Activated naive CD4-positive, alpha-beta T cell treated with anti-CD3 and anti-CD28 coated beads, Interleukin-2, amount 50 U/mL, for 24 hours (primary cell): ENCODE measurements around the gene BAIAP2.

ENCODE experiments used
- H3K27ac Mint-ChIP-seq: one replicate; pipeline ENCODE4 v1.8.0; 2021; ENCODE audit warnings: mild to moderate bottlenecking, mixed read lengths
- H3K27me3 Mint-ChIP-seq: one replicate; pipeline ENCODE4 v1.8.0; 2021; ENCODE audit warnings: mixed read lengths
- H3K36me3 Mint-ChIP-seq: one replicate; pipeline ENCODE4 v1.8.0; 2021; ENCODE audit warnings: mixed read lengths
- H3K4me1 Mint-ChIP-seq: one replicate; pipeline ENCODE4 v1.8.0; 2021; ENCODE audit warnings: mixed read lengths
- H3K4me3 Mint-ChIP-seq: one replicate; pipeline ENCODE4 v1.8.0; 2021; ENCODE audit warnings: mild to moderate bottlenecking, mixed read lengths
- H3K9me3 Mint-ChIP-seq: one replicate; pipeline ENCODE4 v1.8.0; 2021; ENCODE audit warnings: mixed read lengths

Gene BAIAP2

GRCh38 chr17:80998748-80999535 is 36.0 kb upstream of the BAIAP2 start:
- no peak overlapping the region for H3K4me3 Mint-ChIP-seq
- H3K27ac Mint-ChIP-seq = no peak overlapping the region
- H3K36me3 Mint-ChIP-seq = peaks cover 6% of the 10 kb centered on the region
- peaks cover 1% of the 10 kb centered on the region for H3K27me3 Mint-ChIP-seq
- no peaks in the 10 kb centered on the region for H3K9me3 Mint-ChIP-seq
- H3K4me1 Mint-ChIP-seq = peaks cover 16% of the 10 kb centered on the region

GRCh38 chr17:80999536-81000333 is 35.2 kb upstream of the BAIAP2 start:
- H3K4me1 Mint-ChIP-seq = peaks cover 17% of the 10 kb centered on the region
- peak overlapping the region; percentile 72 for H3K27ac Mint-ChIP-seq
- peaks cover 4% of the 10 kb centered on the region for H3K27me3 Mint-ChIP-seq
- no peak overlapping the region for H3K4me3 Mint-ChIP-seq
- no peaks in the 10 kb centered on the region for H3K9me3 Mint-ChIP-seq
- peaks cover 6% of the 10 kb centered on the region for H3K36me3 Mint-ChIP-seq

GRCh38 chr17:81000334-81000630 is 34.7 kb upstream of the BAIAP2 start:
- no peak overlapping the region for H3K27ac Mint-ChIP-seq
- no peaks in the 10 kb centered on the region for H3K9me3 Mint-ChIP-seq
- no peak overlapping the region for H3K4me3 Mint-ChIP-seq
- H3K27me3 Mint-ChIP-seq = peaks cover 5% of the 10 kb centered on the region
- peaks cover 6% of the 10 kb centered on the region for H3K36me3 Mint-ChIP-seq
- peaks cover 19% of the 10 kb centered on the region for H3K4me1 Mint-ChIP-seq

- peaks cover 19% of the 10 kb centered on the region for H3K4me1 Mint-ChIP-seq
- no peak overlapping the region for H3K27ac Mint-ChIP-seq
- H3K4me3 Mint-ChIP-seq = no peak overlapping the region
- H3K36me3 Mint-ChIP-seq = peaks cover 6% of the 10 kb centered on the region
- no peaks in the 10 kb centered on the region for H3K9me3 Mint-ChIP-seq
- H3K27me3 Mint-ChIP-seq = peaks cover 5% of the 10 kb centered on the region
Measured at GRCh38 chr17:81000631-81001357, 34.2 kb upstream of the BAIAP2 start.

- Mint-ChIP-seq H3K4me3 (no peak overlapping the region), H3K4me1 (peaks cover 19% of the 10 kb centered on the region), H3K27me3 (peaks cover 13% of the 10 kb centered on the region), H3K27ac (no peak overlapping the region), H3K36me3 (peaks cover 6% of the 10 kb centered on the region), H3K9me3 (no peaks in the 10 kb centered on the region)
Measured at GRCh38 chr17:81002013-81002384, 33.0 kb upstream of the BAIAP2 start.

GRCh38 chr17:81002409-81003361 is 32.3 kb upstream of the BAIAP2 start:
- Mint-ChIP-seq H3K36me3 (peaks cover 6% of the 10 kb centered on the region), H3K4me1 (peaks cover 19% of the 10 kb centered on the region), H3K4me3 (peak overlapping the region; percentile 26), H3K27me3 (peaks cover 14% of the 10 kb centered on the region), H3K9me3 (no peaks in the 10 kb centered on the region), H3K27ac (no peak overlapping the region)

- Mint-ChIP-seq H3K9me3 (no peaks in the 10 kb centered on the region), H3K27ac (no peak overlapping the region), H3K4me3 (no peak overlapping the region), H3K4me1 (peaks cover 19% of the 10 kb centered on the region), H3K36me3 (peaks cover 4% of the 10 kb centered on the region), H3K27me3 (peaks cover 14% of the 10 kb centered on the region)
Measured at GRCh38 chr17:81003711-81004475, 31.1 kb upstream of the BAIAP2 start.

- Mint-ChIP-seq H3K9me3 (peaks cover 7% of the 10 kb centered on the region), H3K27me3 (peaks cover 14% of the 10 kb centered on the region), H3K27ac (no peak overlapping the region), H3K4me1 (peaks cover 19% of the 10 kb centered on the region), H3K36me3 (peaks cover 7% of the 10 kb centered on the region), H3K4me3 (no peak overlapping the region)
Measured at GRCh38 chr17:81006891-81007290, 28.1 kb upstream of the BAIAP2 start.

GRCh38 chr17:81008140-81008539 is 26.8 kb upstream of the BAIAP2 start:
- Mint-ChIP-seq H3K4me3 (no peak overlapping the region), H3K27me3 (peaks cover 14% of the 10 kb centered on the region), H3K4me1 (peaks cover 13% of the 10 kb centered on the region), H3K9me3 (peaks cover 7% of the 10 kb centered on the region), H3K27ac (no peak overlapping the region), H3K36me3 (peaks cover 5% of the 10 kb centered on the region)

- Mint-ChIP-seq H3K4me3 (no peak overlapping the region), H3K27ac (no peak overlapping the region), H3K9me3 (peaks cover 7% of the 10 kb centered on the region), H3K27me3 (peaks cover 13% of the 10 kb centered on the region), H3K36me3 (peaks cover 5% of the 10 kb centered on the region), H3K4me1 (peaks cover 6% of the 10 kb centered on the region)
Measured at GRCh38 chr17:81009136-81009535, 25.8 kb upstream of the BAIAP2 start.

GRCh38 chr17:81010935-81011334 is 24.0 kb upstream of the BAIAP2 start:
- Mint-ChIP-seq H3K9me3 (peaks cover 7% of the 10 kb centered on the region), H3K36me3 (peaks cover 8% of the 10 kb centered on the region), H3K27me3 (peaks cover 9% of the 10 kb centered on the region), H3K4me3 (no peak overlapping the region), H3K27ac (no peak overlapping the region), H3K4me1 (peaks cover 3% of the 10 kb centered on the region)

GRCh38 chr17:81011951-81012350 is 23.0 kb upstream of the BAIAP2 start:
- H3K4me1 Mint-ChIP-seq = peaks cover 11% of the 10 kb centered on the region
- H3K27ac Mint-ChIP-seq = no peak overlapping the region
- H3K4me3 Mint-ChIP-seq = no peak overlapping the region
- H3K36me3 Mint-ChIP-seq = peaks cover 10% of the 10 kb centered on the region
- peaks cover 7% of the 10 kb centered on the region for H3K9me3 Mint-ChIP-seq
- peaks cover 1% of the 10 kb centered on the region for H3K27me3 Mint-ChIP-seq

GRCh38 chr17:81012574-81013447 is 22.1 kb upstream of the BAIAP2 start:
- H3K27ac Mint-ChIP-seq = no peak overlapping the region
- H3K36me3 Mint-ChIP-seq = peaks cover 11% of the 10 kb centered on the region
- H3K27me3 Mint-ChIP-seq = no peaks in the 10 kb centered on the region
- H3K9me3 Mint-ChIP-seq = peaks cover 7% of the 10 kb centered on the region
- peaks cover 17% of the 10 kb centered on the region for H3K4me1 Mint-ChIP-seq
- H3K4me3 Mint-ChIP-seq = no peak overlapping the region

- Mint-ChIP-seq H3K9me3 (peaks cover 7% of the 10 kb centered on the region), H3K4me3 (no peak overlapping the region), H3K4me1 (peaks cover 25% of the 10 kb centered on the region), H3K27ac (no peak overlapping the region), H3K36me3 (peaks cover 11% of the 10 kb centered on the region), H3K27me3 (no peaks in the 10 kb centered on the region)
Measured at GRCh38 chr17:81013642-81014041, 21.3 kb upstream of the BAIAP2 start.
